ENCODE measurements around the gene NIPSNAP2.
A peak's percentile ranks its signal among the peaks of the same experiment; 100 is the strongest.
"Not testable (repeated sequence)": the region's sequence is repeated elsewhere in the genome, so short reads cannot be mapped to it uniquely, and the experiment has no call there.

NIPSNAP2 gene

DNA sequence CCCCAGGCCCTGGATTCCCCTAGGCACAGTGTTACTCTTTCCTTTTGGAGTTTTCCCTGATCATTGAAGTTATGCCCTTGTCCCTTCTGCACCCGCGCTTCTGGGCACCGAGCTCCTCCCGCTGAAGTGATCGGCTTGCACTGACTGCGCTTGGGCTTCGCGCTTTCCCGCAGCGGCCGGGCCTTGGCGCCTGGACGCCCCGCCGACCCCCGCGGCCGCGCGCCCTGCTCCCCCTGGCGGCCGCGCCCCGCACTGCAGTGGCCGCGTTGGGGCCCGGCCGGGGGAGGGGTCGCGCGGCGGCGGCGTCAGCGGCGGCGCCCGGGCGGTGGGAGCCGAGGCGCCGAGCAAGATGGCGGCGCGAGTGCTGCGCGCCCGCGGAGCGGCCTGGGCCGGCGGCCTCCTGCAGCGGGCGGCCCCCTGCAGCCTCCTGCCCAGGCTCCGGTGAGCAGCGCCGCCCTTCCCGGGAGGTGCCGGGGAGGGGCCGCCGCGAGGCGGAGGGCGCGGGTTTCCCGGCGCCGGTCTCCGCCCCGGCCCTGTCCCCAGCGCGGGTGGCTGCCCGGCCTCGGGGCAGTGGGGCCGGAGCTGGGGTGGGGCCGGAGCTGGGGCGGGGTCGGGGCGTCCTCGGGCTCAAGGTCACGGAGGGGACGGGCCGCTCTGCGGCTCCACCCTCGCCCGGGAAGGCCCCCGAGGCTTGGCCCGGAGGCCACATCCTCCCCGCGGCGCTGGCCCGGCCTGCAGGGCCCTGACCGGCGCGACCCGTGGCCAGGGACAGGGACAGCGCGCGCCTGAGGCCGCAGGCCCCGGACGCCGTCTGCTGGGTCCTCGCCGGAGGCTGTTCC is at the start of gene NIPSNAP2:
Gene NIPSNAP2, plus strand, starts transcription at position 325 of the 839 bp plus-strand sequence. Its CDS starts 25 bp downstream, at position 350.
- peak; percentile 92 to 98 (median 96) for DNase-seq

DNA sequence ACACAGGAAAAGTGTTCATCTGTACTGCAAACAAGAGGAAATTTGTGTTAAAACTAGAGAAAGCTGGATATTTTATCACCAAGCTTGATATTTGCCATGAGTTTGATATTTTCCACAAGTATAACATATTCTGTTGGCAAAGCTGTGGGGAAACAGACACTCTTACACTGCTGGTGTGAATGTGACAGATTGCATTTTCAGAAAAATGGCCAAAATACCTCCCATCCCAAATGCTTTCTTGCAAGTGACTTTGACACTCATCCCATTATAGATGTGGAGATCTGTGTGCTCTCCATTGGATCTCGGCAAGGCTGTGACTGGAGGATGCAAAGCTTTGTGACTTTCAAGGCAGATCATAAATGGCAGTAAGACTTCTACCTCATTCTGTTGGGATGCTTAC is 46.6 kb upstream of the NIPSNAP2 start:
- no peak for DNase-seq

DNA sequence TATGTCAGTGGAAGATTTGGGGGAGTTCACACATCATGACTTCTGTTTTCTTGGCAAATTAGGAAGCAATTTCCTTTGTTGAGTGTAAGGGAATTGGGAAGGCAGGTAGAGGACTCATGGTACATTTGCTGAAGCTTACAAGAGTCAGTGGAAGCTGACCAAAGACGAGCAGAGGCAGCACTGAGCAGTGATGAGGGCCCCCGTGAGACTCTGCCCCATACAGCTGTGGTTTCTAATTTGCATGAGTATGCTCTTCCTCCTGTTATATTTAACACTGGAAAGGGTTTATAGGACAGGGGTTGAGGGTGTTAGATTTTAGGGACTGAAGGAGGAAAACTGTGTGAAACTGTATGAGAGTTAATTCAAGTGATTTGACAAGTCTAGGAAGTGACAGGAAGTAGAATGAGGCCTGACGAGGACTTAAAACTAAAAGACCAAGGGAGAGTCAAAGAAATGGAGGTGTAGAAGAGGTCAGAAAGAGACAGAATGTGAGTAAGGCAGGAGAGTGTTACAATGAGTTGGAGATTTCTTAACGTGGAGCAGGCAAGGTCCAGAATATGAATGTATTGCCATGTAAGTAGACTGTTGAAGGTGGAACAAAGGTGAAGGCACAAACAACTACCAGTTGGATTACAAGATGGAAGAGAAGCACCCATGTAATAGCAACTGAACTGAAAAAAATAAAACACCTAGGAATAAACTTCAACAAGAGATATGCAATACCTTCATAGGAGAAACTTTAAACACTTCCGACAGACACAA is 36.2 kb upstream of the NIPSNAP2 start:
- DNase-seq = no peak

DNA sequence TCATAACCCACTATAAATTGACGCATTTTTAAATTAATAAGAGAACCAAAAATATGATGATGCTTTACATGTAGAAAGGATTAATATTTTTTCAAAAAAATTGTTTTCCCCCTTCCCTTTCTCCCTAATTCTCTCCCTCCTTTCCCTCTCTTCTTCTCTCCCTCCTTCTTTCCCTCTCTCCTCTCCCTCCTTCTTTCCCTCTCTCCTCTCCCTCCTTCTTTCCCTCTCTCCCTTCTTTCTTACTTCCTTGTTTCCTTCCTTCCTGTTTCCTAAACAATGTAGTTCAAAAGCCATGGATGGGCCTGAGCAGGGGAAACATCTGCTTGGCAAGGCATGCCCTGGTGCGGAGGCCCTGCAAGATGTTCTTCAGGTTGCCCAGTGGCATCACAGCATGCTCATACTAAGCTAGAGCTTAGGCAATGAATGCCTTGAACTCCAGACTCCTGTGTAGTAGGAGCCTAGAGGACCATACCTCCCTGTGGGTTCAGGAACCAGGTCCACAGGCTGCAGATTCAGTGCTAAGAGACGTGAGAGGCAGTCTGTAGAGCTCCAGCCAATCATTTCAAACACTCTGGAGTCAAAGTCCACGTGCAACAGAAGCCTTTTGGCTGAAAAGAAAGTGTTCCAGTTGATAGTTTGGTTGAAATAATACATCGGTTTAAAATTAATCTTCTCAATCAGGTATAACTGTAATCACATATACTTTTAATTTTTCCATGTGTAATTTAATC is 32.8 kb upstream of the NIPSNAP2 start:
- no peak for DNase-seq

DNA sequence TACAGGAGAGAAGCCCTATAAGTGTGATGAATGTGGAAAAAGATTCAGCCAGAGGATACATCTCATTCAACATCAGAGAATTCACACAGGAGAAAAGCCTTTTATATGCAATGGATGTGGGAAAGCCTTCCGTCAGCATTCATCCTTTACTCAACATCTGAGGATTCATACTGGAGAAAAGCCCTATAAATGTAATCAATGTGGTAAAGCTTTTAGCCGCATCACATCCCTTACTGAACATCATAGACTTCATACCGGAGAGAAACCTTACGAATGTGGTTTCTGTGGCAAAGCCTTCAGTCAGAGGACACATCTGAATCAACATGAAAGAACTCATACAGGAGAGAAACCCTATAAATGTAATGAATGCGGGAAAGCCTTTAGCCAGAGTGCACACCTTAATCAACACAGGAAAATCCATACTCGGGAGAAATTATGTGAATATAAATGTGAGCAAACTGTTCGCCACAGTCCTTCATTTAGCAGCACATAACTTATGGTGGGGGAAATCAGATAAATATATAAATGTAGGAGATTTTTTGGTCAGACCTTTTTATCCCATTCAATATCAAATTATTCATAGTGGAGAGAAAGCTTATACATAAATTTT is 24.8 kb upstream of the NIPSNAP2 start:
- no peak for DNase-seq

DNA sequence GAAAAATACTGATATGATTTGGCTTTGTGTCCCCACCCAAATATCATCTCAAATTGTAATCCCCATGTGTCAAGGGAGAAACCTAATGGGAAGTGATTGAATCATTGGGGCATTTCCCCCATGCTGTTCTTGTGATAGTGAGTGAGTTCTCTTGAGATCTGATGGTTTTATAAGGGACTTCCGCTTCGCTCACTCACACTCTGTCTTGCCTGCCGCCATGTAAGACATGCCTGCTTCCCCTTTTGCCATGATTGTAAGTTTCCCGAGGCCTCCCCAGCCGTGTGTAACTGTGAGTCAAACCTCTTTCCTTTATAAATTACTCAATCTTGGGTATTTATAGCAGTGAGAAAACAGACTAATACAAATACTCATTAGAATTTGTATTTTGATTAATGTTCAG is 17.8 kb upstream of the NIPSNAP2 start:
- peak; percentile 22 to 66 (median 45) for DNase-seq

DNA sequence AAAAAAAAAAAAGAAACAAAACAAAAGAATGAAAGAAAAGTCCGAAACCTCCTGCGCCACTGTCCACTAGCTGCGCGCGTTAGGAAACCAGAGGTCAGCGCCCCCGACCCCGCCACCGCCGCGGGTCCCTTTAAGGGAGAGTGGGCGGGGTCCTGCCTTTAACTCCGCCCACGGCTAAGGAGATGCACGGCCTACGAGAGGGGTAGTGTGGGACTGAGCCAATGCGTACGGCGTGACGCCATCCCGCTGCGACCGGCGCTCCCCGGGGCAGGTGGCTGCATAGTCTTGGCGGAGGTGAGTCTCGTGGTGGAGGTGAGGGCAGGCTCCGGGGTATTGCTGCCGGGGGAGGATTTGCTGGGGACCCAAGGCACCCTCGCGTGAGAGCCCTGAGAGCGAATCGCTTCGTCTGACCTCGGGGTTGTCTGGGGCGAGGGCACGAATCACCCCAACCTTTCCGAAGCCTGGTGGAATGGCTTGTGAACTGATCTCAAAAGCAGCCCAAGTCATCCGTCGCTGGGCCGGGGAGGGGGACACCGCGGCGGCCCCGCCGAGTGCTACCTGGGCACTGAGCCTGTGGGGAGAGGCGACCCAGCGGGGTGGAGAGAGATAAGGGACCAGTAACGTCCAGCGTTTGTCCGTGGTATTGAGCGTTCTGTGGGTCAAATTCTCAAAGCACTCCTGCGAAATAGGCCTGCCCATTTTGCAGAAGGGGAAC is 12.6 kb upstream of the NIPSNAP2 start, which contains the start of gene MRPS17:
Gene MRPS17, plus strand, starts transcription at position 241 of the 715 bp plus-strand sequence. CDS start 1,319 bp downstream, outside the sequence.
- DNase-seq = peak; percentile 94 to 95 (median 94)

DNA sequence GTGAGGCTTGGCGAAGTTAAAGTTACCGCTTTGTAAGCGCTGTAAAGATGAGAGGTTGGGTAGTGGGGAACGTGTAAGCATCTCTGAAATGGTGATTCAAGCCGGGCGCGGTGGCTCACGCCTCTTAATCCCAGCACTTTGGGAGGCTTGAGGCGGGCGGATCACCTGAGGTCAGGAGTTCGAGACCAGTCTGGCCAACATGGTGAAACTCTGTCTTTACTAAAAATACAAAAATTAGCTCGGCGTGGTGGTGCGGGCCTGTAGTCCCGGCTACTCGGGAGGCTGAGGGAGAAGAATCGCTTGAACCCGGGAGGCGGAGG is 12.1 kb upstream of the NIPSNAP2 start:
- not testable (repeated sequence) for DNase-seq

DNA sequence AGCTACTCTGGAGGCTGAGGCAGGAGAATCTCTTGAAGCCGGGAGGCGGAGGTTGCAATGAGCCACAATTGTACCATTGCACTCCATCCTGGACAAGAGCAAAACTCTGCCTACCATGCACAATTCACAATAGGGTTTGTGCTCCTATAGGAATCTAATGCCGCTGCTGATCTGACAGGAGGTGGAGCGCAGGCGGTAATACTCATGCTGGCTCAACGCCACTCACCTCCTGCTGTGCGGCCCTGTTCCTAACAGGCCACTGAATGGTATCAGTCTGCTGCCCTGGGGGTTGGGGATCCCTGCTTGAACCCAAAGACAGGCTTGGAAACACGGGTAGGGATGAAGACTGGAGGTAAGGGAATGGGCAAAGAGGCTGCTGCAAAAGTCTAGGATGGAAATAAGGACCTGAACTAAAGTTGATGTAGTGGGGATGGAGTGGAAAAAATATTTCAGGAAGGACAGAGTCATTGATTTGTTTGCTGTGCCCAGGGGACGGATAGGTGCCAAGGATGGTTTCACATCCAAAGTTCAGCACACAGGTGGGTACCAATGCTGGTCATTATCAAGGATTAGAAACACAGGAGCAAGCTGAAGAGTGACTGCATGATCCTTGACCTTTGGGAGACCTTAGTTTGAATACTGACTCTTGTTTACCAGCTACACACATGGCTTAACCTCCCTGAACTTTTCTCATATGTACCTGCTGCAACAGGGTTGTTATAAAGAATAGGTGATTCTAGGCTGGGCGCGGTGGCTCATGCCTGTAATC is 10.5 kb upstream of the NIPSNAP2 start:
- DNase-seq = no peak

DNA sequence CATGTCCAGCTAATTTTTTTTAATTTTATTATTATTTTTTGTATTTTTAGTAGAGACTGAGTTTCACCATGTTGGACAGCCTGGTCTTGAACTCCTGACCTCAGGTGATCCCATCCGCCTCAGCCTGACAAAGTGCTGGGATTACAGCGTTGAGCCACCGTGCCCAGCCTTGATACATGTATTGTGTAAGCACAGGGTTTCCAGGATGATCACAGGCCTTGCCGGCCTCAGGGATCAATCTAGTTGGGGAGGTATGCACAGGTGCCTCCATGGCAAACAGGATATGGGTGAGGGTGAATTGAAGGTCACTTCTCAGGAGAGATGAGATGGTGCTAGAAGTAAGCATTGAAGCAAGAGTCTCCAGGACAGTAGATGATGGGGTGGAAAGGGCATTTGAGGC is 7.2 kb upstream of the NIPSNAP2 start:
- DNase-seq = no peak

DNA sequence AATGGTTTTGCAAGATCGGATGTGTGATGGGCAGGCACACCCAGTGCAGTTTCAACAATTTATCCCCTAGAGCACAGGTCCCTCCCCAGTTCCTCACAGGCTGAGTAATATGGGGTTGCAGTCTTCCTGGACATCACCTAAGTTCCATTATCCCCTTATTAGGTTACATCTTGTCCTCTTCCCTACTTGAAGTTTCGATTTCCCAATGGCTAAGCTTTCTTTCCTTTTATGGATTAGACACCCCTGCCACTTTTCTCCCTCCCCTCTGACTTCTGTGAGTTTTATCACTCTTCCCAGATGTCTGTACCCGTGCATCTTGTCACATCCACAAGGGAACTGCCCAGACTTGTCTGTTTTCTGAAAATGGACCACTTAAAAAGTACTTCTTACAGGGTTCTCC is 2.4 kb upstream of the NIPSNAP2 start:
- no peak for DNase-seq

DNA sequence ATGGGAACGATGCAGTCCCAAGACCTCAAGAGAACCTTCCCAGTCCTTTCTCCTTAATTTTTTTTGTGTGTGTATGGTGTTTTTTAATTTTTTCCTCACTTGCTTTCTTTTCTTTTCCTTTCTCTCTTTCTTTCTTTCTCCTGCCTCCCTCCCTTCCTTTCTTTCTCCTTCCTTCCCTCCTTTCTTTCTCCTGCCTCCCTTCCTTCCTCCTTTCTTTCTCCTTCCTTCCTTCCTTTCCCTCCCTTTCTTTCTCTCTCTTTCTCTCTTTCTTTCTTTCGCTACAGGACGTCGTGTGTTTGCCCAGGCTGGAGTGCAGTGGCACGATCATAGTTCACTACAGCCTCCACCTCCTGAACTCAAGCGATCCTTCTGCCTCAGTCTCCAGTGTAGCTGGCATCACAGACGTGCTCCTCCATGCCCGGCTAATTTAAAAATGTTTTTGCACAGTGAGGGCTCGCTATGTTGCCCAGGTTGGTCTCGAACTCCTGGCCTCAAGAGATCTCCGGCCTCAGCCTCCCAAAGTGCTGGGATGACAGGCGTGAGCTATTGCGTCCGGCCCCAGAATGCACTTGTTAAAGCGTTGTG is 709 bp upstream of the NIPSNAP2 start:
- no peak for DNase-seq

DNA sequence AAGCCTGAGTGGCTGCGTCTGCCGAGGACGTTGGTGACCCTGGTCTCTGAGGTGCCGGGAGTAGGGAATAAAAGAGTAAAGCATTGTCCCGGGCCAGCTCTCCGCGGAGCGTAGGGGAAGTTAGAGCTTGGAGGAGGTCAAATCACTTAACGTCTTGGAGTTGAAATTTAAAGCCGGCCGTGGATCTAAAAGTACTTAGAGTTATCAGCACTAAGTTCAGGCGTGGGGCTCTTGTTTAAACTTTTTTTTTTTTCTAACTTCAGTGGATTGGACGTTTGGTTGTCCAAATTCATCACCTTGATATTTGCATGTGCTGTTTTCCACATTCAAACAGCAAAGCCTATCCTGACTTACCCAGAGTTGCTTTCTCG is 700 bp downstream of the NIPSNAP2 start:
- DNase-seq = no peak

DNA sequence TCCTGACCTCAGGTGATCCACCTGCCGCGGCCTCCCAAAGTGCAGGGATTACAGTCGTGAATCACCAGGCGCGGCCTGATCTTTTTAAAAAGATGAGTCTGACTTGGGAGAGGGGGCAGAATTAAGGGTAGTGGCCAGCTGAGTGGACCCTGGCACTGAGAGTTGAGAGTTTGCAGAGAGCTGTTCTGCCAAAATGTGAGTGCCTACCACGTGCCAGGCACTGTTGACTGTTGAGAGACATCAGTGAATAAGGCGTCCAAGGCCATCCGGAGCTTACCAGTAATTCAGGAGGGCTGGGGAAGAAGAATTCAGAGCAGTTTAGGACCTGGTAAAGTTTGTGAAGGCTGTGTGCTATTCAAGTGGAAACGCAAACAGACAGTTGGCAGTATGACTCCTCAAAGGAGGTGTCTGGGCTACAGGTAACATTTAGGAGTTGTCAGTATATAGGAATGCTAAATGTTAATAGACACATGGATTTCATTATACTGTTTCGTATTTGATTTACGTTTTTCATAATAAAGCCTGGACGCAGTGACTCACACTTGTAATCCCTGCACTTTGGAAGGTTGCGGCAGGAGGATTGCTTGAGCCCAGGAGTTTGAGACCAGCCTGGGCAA is 1.5 kb downstream of the NIPSNAP2 start:
- no peak for DNase-seq

DNA sequence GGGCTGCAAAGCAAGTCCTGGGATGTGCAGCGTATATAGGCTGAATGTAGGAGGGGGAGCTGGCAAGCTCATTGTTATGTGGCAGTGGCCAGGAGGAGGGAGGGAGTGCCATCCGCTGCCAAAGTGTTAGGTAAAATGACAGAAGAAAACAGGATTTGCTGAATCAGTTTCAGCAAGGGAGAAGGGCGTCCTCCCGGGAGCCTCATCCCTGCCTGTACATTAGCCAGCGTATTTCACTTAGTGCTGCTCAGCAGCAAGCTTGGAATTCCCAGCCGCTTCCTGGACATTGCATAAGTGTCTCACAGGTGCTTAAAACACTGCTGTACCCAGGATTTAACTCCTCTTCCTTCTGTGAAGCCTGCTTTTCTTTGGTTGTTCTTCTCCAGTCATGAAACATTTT is 2.5 kb downstream of the NIPSNAP2 start:
- DNase-seq = no peak

DNA sequence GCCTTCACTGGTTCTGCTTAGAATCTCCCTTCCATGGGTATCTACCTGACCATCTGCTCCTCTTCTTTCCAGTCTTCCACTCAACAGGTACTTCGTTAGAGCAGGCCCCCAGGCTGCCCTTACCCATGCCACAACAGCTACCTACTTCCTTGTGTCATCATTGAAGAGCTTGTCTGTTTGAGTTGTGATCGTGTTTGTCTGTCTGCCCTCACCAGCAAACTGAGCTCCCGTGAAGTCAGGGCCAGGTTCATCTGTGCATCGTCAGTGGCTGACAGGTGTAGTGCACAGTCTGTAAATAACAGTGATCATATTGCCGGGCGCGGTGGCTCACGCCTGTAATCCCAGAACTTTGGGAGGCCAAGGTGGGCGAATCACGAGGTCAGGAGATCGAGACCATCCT is 5.0 kb downstream of the NIPSNAP2 start:
- no peak for DNase-seq

DNA sequence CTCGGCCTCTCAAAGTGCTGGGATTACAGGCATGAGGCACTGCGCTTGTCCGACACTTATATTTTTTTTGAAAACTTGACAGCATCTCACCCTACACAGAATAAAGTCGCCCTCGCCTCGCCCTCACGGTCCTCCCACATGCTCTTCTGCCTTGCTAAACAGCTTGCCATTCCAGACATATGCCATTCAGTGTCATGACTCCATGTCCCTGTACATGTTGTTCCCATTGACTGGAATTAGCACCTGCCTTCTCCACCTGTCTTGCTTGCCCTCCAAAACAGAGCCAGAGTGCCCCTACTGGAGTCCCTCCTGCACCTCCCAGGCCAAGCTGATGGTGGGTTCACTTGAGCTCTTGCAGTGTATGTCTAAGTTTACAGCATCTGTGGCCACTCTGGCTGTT is 6.2 kb downstream of the NIPSNAP2 start:
- no peak for DNase-seq

DNA sequence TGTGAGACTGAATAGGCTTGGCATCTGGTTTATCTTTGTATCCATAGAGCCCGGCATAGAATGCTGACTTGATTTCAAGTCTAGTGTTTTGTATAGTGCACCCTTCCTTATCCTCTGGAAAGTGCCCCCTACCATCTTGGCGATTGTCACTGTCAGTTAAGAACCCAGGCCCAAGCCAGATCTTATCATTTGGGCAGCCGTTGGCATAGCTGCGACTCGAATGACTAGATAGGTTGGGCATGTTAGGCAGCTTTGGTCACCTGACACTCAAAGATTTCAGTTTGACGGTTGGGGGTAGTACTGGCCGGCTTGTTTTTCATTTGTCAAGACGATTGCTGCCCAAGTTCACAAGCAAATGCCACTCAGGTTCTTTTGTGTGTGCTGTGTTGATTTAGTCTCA is 6.6 kb downstream of the NIPSNAP2 start:
- no peak for DNase-seq

DNA sequence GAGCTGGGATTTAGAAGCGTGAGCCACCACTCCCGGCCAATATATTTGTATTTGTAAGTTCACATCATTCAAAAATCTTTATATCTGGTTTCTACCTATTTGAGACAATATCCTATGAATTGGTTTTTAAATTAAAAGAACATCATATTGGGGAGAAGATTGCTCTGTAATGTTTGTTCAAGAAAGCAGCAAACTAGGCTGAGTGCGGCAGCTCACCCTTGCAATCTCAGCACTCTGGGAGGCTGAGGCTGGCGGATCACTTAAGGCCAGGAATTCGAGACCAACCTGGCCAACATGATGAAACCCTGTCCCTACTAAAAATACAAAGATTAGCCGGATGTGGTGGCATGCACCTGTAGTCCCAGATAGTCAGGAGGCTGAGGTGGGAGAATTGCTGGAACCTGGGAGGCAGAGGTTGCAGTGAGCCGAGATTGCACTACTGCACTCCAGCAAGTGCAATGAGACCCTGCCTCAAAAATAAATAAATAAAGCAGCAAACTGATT is 9.4 kb downstream of the NIPSNAP2 start:
- DNase-seq = no peak

DNA sequence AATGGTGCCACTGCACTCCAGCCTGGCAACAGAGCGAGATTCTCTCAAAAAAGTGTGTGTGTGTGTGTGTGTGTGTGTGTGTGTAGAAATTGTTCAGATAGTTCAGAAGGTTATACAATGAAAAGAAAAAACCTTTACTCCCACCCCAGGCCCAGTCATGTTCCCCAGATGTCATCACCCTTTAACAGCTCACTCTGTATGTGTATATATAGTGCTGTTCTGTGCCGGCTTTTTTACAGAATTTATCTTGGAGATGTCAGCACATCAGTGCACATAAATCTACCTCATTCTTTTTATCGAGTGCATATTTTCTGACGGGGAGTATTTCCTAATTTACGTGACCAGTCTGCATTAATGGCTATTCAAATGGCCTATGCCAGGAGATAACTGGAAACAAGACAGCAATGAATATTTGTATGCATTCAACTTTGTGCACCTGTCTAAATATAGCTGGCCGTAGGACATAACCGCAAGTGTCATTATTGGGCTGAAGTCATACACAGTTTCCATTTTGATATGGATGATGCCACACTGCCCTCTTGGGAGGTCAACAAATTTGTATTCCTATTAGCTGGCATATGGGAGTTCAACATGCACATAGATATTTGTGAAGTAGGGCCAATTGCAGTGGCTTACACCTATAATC is 11.7 kb downstream of the NIPSNAP2 start:
- no peak for DNase-seq

All from suppressor macrophage treated with lipopolysaccharide for 1 hour (primary cell).